Activated CD8-positive, alpha-beta T cell treated with anti-CD3 and anti-CD28 coated beads, Interleukin-2, amount 10 ng/mL, durations not matched to agents 7 days and 5 days (primary cell): Measurements from ENCODE around the gene RFFL. TPM values are rescaled to one million over a fixed set of nuclear protein-coding genes. Genes with fewer than 3 reads are reported as not detected.
"Not testable (repeated sequence)": the region's sequence is repeated elsewhere in the genome, so short reads cannot be mapped to it uniquely, and the experiment has no call there.

Experiments
- ATAC-seq: fragments of 150-1000 bp; cut with Tn5 transposase; one replicate; pipeline ENCODE4 v1.10.0; 2021; ENCODE audit warnings: moderate library complexity
- CTCF ChIA-PET: fragments of 350-600 bp; sonication (Branson Sonifier 250); formaldehyde crosslinking; loops from one replicate; lab custom pipeline; 2021; ENCODE audit warnings: antibody characterized with exemption; lab: Charles Lee
- POLR2A ChIA-PET: fragments of 350-600 bp; sonication (Branson Sonifier 250); formaldehyde crosslinking; loops from one replicate; lab custom pipeline; 2021; ENCODE audit warnings: antibody characterized with exemption; lab: Charles Lee
- DNase-seq: peaks from one replicate; pipeline ENCODE4 v3.0.0-alpha.2; 2020
- H3K27ac Mint-ChIP-seq: one replicate; pipeline ENCODE4 v1.8.0; 2021; ENCODE audit warnings: mild to moderate bottlenecking, mixed read lengths
- H3K27me3 Mint-ChIP-seq: one replicate; pipeline ENCODE4 v1.8.0; 2021; ENCODE audit warnings: low read depth, mixed read lengths
- H3K36me3 Mint-ChIP-seq: one replicate; pipeline ENCODE4 v1.8.0; 2021; ENCODE audit warnings: low read depth, mixed read lengths
- H3K4me1 Mint-ChIP-seq: one replicate; pipeline ENCODE4 v1.8.0; 2021; ENCODE audit warnings: low read depth, mixed read lengths
- H3K4me3 Mint-ChIP-seq: one replicate; pipeline ENCODE4 v1.8.0; 2021; ENCODE audit warnings: mild to moderate bottlenecking, mixed read lengths
- H3K9me3 Mint-ChIP-seq: one replicate; pipeline ENCODE4 v1.8.0; 2022; ENCODE audit warnings: mixed read lengths; ENCODE audit not compliant: insufficient read depth
- total RNA-seq, 2 experiments: library from RNA; stranded (reverse); gene quantifications; one replicate each; pipeline ENCODE4 v1.2.3, GENCODE V29; 2021

RFFL gene
- 10 to 100 TPM; 26.4 to 29.1 TPM for total RNA-seq

- Mint-ChIP-seq H3K9me3 (no peaks in the 10 kb centered on the region), H3K36me3 (peaks cover 28% of the 10 kb centered on the region), H3K4me1 (peaks cover 49% of the 10 kb centered on the region), H3K27me3 (no peaks in the 10 kb centered on the region), H3K4me3 (peak within 1 kb of the TSS; percentile 48), H3K27ac (peak within 1 kb of the TSS; percentile 85)
- ChIA-PET POLR2A (interaction anchor here (0.6 to 2.5 kb wide), 19 partner anchors 9 to 85 kb away, joined by 3 to 20 read pairs (median 7); no protein-coding TSS in a partner anchor), CTCF (interaction anchor here (0.6 to 7.9 kb wide), 32 partner anchors 10 to 83 kb away, joined by 3 to 57 read pairs (median 6); partner anchors contain the start of genes LIG3 and RAD51D)
- DNase-seq = peak; percentile 92
- peak; percentile 99 for ATAC-seq
Measured at GRCh38 chr17:35063514-35064223, at the start of gene RFFL. TSS of gene RFFL (minus strand) at chr17:35063707. CDS start at chr17:35026553, 37,154 bp downstream.

DNA sequence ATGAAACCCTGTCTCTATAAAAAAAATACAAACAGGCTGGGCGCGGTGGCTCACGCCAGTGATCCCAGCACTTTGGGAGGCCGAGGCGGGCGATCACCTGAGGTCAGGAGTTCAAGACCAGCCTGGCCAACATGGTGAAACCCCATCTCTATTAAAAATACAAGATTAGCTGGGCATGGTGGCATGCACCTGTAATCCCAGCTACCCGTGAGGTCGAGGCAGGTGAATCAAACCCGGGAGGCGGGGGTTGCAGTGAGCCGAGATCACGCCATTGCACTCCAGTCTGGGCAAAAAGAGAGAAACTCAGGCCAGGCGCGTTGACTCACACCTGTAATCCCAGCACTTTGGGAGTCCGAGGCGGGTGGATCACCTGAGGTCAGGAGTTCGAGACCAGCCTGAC lies 47.3 kb upstream of the RFFL start:
- ATAC-seq, DNase-seq, H3K9me3 Mint-ChIP-seq, H3K4me1 Mint-ChIP-seq, H3K27me3 Mint-ChIP-seq, H3K27ac Mint-ChIP-seq, H3K4me3 Mint-ChIP-seq: not testable (repeated sequence)
- ChIA-PET POLR2A (interaction anchor here (0.7 kb wide), 1 partner anchor 225 kb away, joined by 3 read pairs; no protein-coding TSS in a partner anchor), CTCF (interaction anchor here (1.1 to 1.5 kb wide), 2 partner anchors 8 to 21 kb away, joined by 3 to 4 read pairs; no protein-coding TSS in a partner anchor)
- H3K36me3 Mint-ChIP-seq = peaks cover 42% of the 10 kb centered on the region

DNA sequence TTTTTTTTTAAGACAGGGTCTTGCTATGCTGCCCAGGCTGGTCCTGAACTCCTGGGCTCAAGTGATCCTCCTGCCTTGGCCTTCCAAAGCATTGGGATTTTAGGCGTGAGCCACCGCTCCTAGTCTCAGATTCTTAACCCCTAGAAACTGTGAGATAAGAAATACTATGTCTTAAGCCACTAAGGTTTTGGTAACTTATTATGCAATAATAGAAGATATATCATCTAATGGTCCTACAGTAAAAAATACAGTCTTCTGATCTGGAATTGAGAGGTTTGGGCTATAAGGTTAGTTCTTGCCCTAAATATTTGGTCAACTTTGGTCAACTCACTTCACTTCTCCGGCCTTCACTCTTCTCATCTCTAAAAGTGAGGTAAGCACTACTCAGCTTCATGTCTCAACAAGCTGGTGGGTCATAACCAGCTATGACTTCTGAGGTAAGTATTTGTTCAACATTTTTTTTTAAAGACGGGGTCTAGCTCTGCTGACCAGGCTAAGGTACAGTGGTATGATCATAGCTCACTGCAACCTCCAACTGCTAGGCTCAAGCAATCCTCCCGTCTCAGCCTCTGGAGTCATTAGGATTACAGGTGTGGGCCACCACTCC lies 41.4 kb upstream of the RFFL start:
- ChIA-PET CTCF (interaction anchor here (2.2 kb wide), 1 partner anchor 14 kb away, joined by 12 read pairs; the partner anchor contains the start of gene RAD51D), POLR2A (no interaction called here)
- no peaks in the 10 kb centered on the region for H3K9me3 Mint-ChIP-seq
- H3K36me3 Mint-ChIP-seq = peaks cover 44% of the 10 kb centered on the region
- no peak overlapping the region for H3K4me3 Mint-ChIP-seq
- no peaks in the 10 kb centered on the region for H3K4me1 Mint-ChIP-seq
- no peak for ATAC-seq
- DNase-seq = no peak
- H3K27ac Mint-ChIP-seq = no peak overlapping the region
- no peaks in the 10 kb centered on the region for H3K27me3 Mint-ChIP-seq

GRCh38 chr17:35103271-35103670 lies 39.8 kb upstream of the RFFL start:
- DNase-seq = no peak
- Mint-ChIP-seq H3K27ac (no peak overlapping the region), H3K4me3 (no peak overlapping the region), H3K27me3 (no peaks in the 10 kb centered on the region), H3K9me3 (no peaks in the 10 kb centered on the region), H3K4me1 (no peaks in the 10 kb centered on the region), H3K36me3 (peaks cover 53% of the 10 kb centered on the region)
- ATAC-seq = no peak
- CTCF ChIA-PET = interaction anchor here (1.4 to 3.4 kb wide), 3 partner anchors 12 to 15 kb away, joined by 4 to 19 read pairs (median 11); partner anchors contain the start of gene RAD51D
- POLR2A ChIA-PET = interaction anchor here (0.7 kb wide), 1 partner anchor 113 kb away, joined by 3 read pairs; no protein-coding TSS in a partner anchor

- Mint-ChIP-seq H3K4me3 (no peak overlapping the region), H3K27me3 (no peaks in the 10 kb centered on the region), H3K36me3 (peaks cover 53% of the 10 kb centered on the region), H3K27ac (no peak overlapping the region), H3K9me3 (no peaks in the 10 kb centered on the region), H3K4me1 (no peaks in the 10 kb centered on the region)
- ChIA-PET POLR2A (no interaction called here), CTCF (interaction anchor here (1.9 to 3.4 kb wide), 2 partner anchors 12 to 17 kb away, joined by 11 to 19 read pairs; partner anchors contain the start of gene RAD51D)
- no peak for ATAC-seq
- no peak for DNase-seq
Measured at GRCh38 chr17:35101725-35102124, 38.2 kb upstream of the RFFL start.

- Mint-ChIP-seq H3K4me3 (no peak overlapping the region), H3K36me3 (peaks cover 49% of the 10 kb centered on the region), H3K27ac (no peak overlapping the region), H3K27me3 (no peaks in the 10 kb centered on the region), H3K9me3 (no peaks in the 10 kb centered on the region), H3K4me1 (peaks cover 5% of the 10 kb centered on the region)
- ATAC-seq (no peak), DNase-seq (no peak)
- ChIA-PET POLR2A (no interaction called here), CTCF (interaction anchor here (1.2 to 3.4 kb wide), 2 partner anchors 11 to 18 kb away, joined by 3 to 19 read pairs; partner anchors contain the start of gene RAD51D)
Measured at GRCh38 chr17:35101036-35101435, 37.5 kb upstream of the RFFL start.

DNA sequence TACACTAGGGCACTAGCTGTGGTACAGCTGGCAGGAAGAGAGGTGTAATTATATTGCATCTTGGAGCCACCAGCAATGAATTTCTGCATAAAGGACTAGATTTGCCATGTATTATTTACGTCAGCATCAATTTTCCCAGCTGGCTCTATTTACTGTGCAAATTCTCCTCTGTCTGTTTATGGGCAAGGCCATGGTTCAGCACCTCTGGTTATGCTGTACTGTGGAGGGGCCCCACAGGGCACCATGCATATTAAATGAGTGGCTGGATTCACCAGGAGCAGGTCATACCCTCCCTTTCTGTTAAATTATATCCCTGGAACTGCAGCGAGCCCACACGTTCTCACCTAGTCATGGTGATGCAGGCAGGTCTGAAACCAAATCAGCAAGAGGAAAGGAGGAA lies 36.4 kb upstream of the RFFL start:
- Mint-ChIP-seq H3K4me3 (no peak overlapping the region), H3K9me3 (no peaks in the 10 kb centered on the region), H3K27me3 (no peaks in the 10 kb centered on the region), H3K4me1 (peaks cover 5% of the 10 kb centered on the region), H3K36me3 (peaks cover 39% of the 10 kb centered on the region), H3K27ac (no peak overlapping the region)
- CTCF ChIA-PET = no interaction called here
- ATAC-seq (no peak), DNase-seq (no peak)
- POLR2A ChIA-PET = no interaction called here

DNA sequence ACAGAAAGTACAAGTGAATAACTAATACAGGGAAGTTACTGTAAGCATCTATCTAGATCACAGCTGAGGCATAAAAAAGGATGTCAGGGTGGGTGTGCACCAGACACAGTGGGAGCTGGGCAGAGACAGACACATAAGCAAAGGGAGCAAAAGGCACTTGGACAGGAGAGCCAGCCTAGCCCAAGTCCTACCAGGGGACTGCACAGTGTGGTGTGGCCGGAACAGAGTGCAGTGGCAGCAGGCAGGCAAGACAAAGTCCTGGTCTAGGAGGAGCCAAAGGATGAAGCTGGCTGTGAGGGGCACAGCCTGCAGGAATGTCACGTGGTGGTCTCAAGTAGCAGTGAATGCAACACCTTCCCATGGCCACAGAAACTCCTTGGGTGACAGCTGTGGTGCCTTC lies 34.3 kb upstream of the RFFL start:
- Mint-ChIP-seq H3K4me1 (peaks cover 5% of the 10 kb centered on the region), H3K9me3 (no peaks in the 10 kb centered on the region), H3K4me3 (no peak overlapping the region), H3K27ac (no peak overlapping the region), H3K27me3 (no peaks in the 10 kb centered on the region), H3K36me3 (peaks cover 38% of the 10 kb centered on the region)
- ATAC-seq (no peak), DNase-seq (no peak)
- ChIA-PET CTCF (interaction anchor here (0.7 to 1.5 kb wide), 3 partner anchors 8 to 99 kb away, joined by 3 to 5 read pairs (median 3); no protein-coding TSS in a partner anchor), POLR2A (interaction anchor here (1.1 kb wide), 1 partner anchor 108 kb away, joined by 3 read pairs; no protein-coding TSS in a partner anchor)

- H3K36me3 Mint-ChIP-seq = peaks cover 26% of the 10 kb centered on the region
- CTCF ChIA-PET = interaction anchor here (0.5 to 5.3 kb wide), 5 partner anchors 16 to 709 kb away, joined by 3 to 23 read pairs (median 3); partner anchors contain the start of gene RAD51D
- POLR2A ChIA-PET = no interaction called here
- H3K4me3 Mint-ChIP-seq = no peak overlapping the region
- H3K9me3 Mint-ChIP-seq = no peaks in the 10 kb centered on the region
- no peak overlapping the region for H3K27ac Mint-ChIP-seq
- DNase-seq (no peak), ATAC-seq (no peak)
- H3K27me3 Mint-ChIP-seq = no peaks in the 10 kb centered on the region
- H3K4me1 Mint-ChIP-seq = peaks cover 7% of the 10 kb centered on the region
Measured at GRCh38 chr17:35095741-35096140, 32.2 kb upstream of the RFFL start.

GRCh38 chr17:35094902-35095301 lies 31.4 kb upstream of the RFFL start:
- H3K4me1 Mint-ChIP-seq = peaks cover 15% of the 10 kb centered on the region
- CTCF ChIA-PET = interaction anchor here (0.7 to 5.9 kb wide), 3 partner anchors 25 to 97 kb away, joined by 3 to 62 read pairs (median 23); partner anchors contain the start of gene RAD51D
- no peak overlapping the region for H3K27ac Mint-ChIP-seq
- no peak overlapping the region for H3K4me3 Mint-ChIP-seq
- no peaks in the 10 kb centered on the region for H3K27me3 Mint-ChIP-seq
- no peaks in the 10 kb centered on the region for H3K9me3 Mint-ChIP-seq
- H3K36me3 Mint-ChIP-seq = peaks cover 19% of the 10 kb centered on the region
- DNase-seq = no peak
- POLR2A ChIA-PET = no interaction called here
- ATAC-seq = no peak

DNA sequence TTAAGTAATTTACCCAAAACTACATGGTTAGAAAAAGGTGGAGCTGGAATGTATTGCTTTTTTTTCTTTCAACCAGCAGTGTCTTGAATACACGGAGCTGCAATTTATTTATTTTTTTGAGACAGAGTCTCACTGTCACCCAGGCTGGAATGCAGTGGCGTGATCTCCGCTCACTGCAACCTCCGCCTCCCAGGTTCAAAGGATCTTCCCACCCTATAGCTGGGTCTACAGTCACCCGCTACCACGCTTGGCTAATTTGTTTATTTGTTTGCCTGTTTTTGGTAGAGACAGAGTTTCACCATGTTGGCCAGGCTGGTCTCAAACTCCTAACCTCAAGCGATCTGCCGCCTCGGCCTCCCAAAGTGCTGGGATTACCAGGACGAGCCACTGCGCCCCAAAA lies 27.2 kb upstream of the RFFL start:
- H3K9me3 Mint-ChIP-seq, ATAC-seq, H3K4me3 Mint-ChIP-seq, H3K36me3 Mint-ChIP-seq, H3K27me3 Mint-ChIP-seq, DNase-seq, H3K27ac Mint-ChIP-seq: not testable (repeated sequence)
- ChIA-PET CTCF (interaction anchor here (0.7 to 5.9 kb wide), 11 partner anchors 10 to 110 kb away, joined by 3 to 62 read pairs (median 18); partner anchors contain the start of genes LIG3, RAD51D and RFFL), POLR2A (interaction anchor here (1.9 kb wide), 1 partner anchor 68 kb away, joined by 15 read pairs; no protein-coding TSS in a partner anchor)
- H3K4me1 Mint-ChIP-seq = peaks cover 38% of the 10 kb centered on the region
